A673 (cell line): ENCODE measurements around the gene C7orf57.

ENCODE experiments used
- CTCF ChIP-seq: fragments of 300-800, 200-600 bp; sonication (generic); conservative IDR thresholded peaks from 2 replicates; pipeline ENCODE4 v1.5.1; 2017; ENCODE audit warnings: low read depth, mild to moderate bottlenecking, antibody characterized with exemption, low read length, moderate library complexity, mixed read lengths
- EZH2 ChIP-seq: fragments of 200-600 bp; sonication (generic); IDR thresholded peaks from 2 replicates; pipeline ENCODE4 v1.6.1; 2017; ENCODE audit warnings: borderline replicate concordance, low read depth, mild to moderate bottlenecking, mixed read lengths, antibody characterized with exemption, low read length; ENCODE audit not compliant: poor library complexity, severe bottlenecking

GRCh38 chr7:48101352-48101751 lies 66.0 kb downstream of the C7orf57 start:
- TF ChIP-seq CTCF (no peak), EZH2 (no peak)
